ENCODE results near the gene APOM. TPM values are rescaled to one million over a fixed set of nuclear protein-coding genes. Genes with fewer than 3 reads are reported as not detected.

APOM gene
- total and polyA plus RNA-seq, 2 of the 4 experiments (the other 2 are of a cell fraction), result 1.4 to 3.8 TPM

DNA sequence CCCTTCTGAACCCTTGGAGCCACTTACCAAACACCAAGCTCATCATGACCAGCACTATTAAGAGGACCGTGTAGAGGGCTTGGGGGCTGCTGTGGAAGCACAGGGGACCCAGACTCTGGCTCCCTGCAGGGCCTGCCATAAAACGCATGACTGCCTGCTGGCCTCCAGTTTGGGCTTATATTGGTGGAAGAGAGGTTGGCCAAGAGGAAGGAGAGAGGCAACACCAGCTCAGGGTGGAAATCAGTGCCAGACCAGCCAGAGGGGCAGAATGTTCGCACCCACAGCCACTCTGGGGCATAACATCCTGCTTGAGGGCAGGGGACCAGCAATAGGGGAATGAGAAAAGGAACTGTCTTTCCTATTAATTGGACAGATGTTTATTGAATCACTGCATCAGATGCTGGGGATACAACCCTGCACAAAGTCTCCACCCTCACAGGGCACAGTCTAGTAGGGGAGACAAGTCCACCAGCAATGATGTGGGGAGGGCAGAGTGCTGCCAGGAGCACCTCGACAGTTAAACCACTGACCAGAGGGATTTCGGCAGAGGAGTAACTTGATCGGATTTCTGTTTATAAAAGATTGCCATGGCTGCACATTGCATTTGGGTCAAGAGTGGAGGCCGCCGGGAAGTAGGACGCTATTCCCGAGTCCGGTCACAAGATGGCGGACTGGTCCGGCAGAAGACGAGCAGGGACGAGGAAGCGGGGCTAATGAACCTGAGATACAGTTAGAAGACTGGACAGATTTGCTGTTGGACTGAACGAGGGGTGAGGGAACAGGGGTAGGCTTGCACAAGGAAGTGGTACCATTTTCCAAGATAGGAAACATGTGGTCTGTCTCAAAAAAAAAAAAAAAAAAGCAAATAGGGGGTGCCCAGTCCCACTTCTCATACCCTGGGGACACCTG is 24.8 kb downstream of the APOM start, which contains the start of gene LY6G5C:
LY6G5C (minus strand) TSS at position 842 of the 909 bp plus-strand sequence; CDS start at position 148, 694 bp downstream.
- Histone ChIP-seq H3K9me1 (ENCODE audit: insufficient read depth, low read length) (0 out of 2 replicates have a peak, but pooled peaks cover 5% of the 10 kb centered on the region), H3K27me3 (ENCODE audit: control insufficient read depth, insufficient read depth, low read length) (no peaks in the 10 kb centered on the region), H3K36me3 (ENCODE audit: control insufficient read depth, insufficient read depth, low read length) (peaks cover 1% of the 10 kb centered on the region; the same call in 1 of the 2 replicates), H3K4me1 (ENCODE audit: control insufficient read depth, insufficient read depth, low read length) (peaks cover 12% of the 10 kb centered on the region), H2BK20ac (ENCODE audit: low read depth, low read length) (no peak within 1 kb of the TSS), H3K18ac (ENCODE audit: low read depth, low read length) (peak within 1 kb of the TSS; percentile 40; the same call in 1 of the 2 replicates), H2BK5ac (ENCODE audit: low read depth, low read length, poor library complexity, severe bottlenecking) (peak within 1 kb of the TSS; percentile 23), H3K4ac (ENCODE audit: low read depth, low read length) (peak within 1 kb of the TSS; percentile 62), H3K9ac (ENCODE audit: low read depth, low read length) (peak within 1 kb of the TSS; percentile 53), H4K8ac (ENCODE audit: low read depth in 2 of 2, low read length in 2 of 2) (peak within 1 kb of the TSS; percentile 68 to 78), H3K4me2 (ENCODE audit: low read depth, low read length) (peak within 1 kb of the TSS; percentile 79), H4K5ac (ENCODE audit: low read depth, low read length) (peak within 1 kb of the TSS; percentile 82), H3K4me3 (ENCODE audit: insufficient read depth, low read depth, low read length) (peak within 1 kb of the TSS; percentile 27), H4K20me1 (ENCODE audit: insufficient read depth, low read length) (no peaks in the 10 kb centered on the region), H3K14ac (replicated peaks; ENCODE audit: low read depth, low read length) (peak within 1 kb of the TSS; percentile 26), H2AK5ac (ENCODE audit: low read depth, low read length) (peak within 1 kb of the TSS; percentile 37; the same call in 1 of the 2 replicates), H3K27ac (ENCODE audit: insufficient read depth, low read length) (peak within 1 kb of the TSS; percentile 42), H2BK15ac (ENCODE audit: low read depth, low read length) (peak within 1 kb of the TSS; percentile 38; the same call in 1 of the 3 replicates), H2AK9ac (replicated peaks; ENCODE audit: low read depth, low read length, poor library complexity) (peak within 1 kb of the TSS; percentile 84), H3K23ac (ENCODE audit: low read depth, low read length) (peak within 1 kb of the TSS; percentile 47; the same call in 1 of the 2 replicates), H2AFZ (replicated peaks; ENCODE audit: low read length, poor library complexity) (peak within 1 kb of the TSS; percentile 93), H3K9me3 (ENCODE audit: control insufficient read depth, insufficient read depth, low read length) (no peaks in the 10 kb centered on the region), H4K91ac (ENCODE audit: insufficient read depth, low read depth, low read length) (peak within 1 kb of the TSS; percentile 69), H3K56ac (ENCODE audit: extremely low read depth, insufficient read depth, low read length) (no peak within 1 kb of the TSS), H3K79me1 (ENCODE audit: low read depth in 1 of 2, low read length in 2 of 2) (no peaks in the 10 kb centered on the region), H2BK120ac (ENCODE audit: low read depth, low read length) (peak within 1 kb of the TSS; percentile 33)
- in situ Hi-C loops (cut with MboI; ENCODE audit: low sequenced_read_pairs), result loop anchor here (10.0 kb wide), 2 partner anchors 154 to 264 kb away; partner anchors contain the start of gene CFB
- 0% methylated on average over 10 of the region's 17 CpGs; no CpG with 5 or more reads in 1 of the 2 experiments for WGBS, 2 experiments (ENCODE audit: extremely low coverage in 2 of 2, insufficient read length in 1 of 2)
- ChIA-PET CTCF (interaction anchor here (0.6 to 0.8 kb wide), 2 partner anchors 14 to 49 kb away, joined by 3 read pairs; partner anchors contain the start of gene DDAH2), POLR2A (ENCODE audit: unreplicated experiment) (interaction anchor here (0.6 kb wide), 2 partner anchors 271 to 496 kb away, joined by 3 to 5 read pairs; partner anchors contain the start of gene AGPAT1)
- dilution Hi-C loops (cut with HindIII; ENCODE audit: low sequenced_read_pairs, unreplicated experiment), result no loop called here
- intact Hi-C loops (cut with micrococcal nuclease), result loop anchor here (1.0 to 2.0 kb wide), 5 partner anchors 48 to 272 kb away; partner anchors contain the start of gene DDAH2
- DNase-seq, result peak; percentile 94
- BruUV-seq (replicated peaks), result no TSS peak
- ATAC-seq (ENCODE audit: low read depth), result peak; percentile 96
- TF ChIP-seq MXI1 (IDR thresholded peaks at IDR 0.05; ENCODE audit: borderline replicate concordance, low read depth, low read length), result peak; percentile 46; the same call in 1 of the 2 replicates
- TF ChIP-seq, protein P1, sequence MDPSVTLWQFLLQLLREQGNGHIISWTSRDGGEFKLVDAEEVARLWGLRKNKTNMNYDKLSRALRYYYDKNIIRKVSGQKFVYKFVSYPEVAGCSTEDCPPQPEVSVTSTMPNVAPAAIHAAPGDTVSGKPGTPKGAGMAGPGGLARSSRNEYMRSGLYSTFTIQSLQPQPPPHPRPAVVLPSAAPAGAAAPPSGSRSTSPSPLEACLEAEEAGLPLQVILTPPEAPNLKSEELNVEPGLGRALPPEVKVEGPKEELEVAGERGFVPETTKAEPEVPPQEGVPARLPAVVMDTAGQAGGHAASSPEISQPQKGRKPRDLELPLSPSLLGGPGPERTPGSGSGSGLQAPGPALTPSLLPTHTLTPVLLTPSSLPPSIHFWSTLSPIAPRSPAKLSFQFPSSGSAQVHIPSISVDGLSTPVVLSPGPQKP (IDR thresholded peaks at IDR 0.05; ENCODE audit: borderline replicate concordance, low read depth, low read length), result no peak
- no peak for TF ChIP-seq FOS (IDR thresholded peaks at IDR 0.05; ENCODE audit: low read depth, low read length)
- TF ChIP-seq MAZ (IDR thresholded peaks at IDR 0.05; ENCODE audit: borderline replicate concordance, low read depth, low read length), result 0 out of 2 replicates have a peak, but pooled peaks have one; percentile 21
- peak; percentile 29; the same call in 1 of the 2 replicates for TF ChIP-seq MAFK (IDR thresholded peaks at IDR 0.05; ENCODE audit: low read depth, low read length)
- TF ChIP-seq CEBPB (IDR thresholded peaks at IDR 0.05; ENCODE audit: low read depth, low read length), result peak; percentile 36; the same call in 1 of the 2 replicates
- peak; percentile 45 for TF ChIP-seq RCOR1 (IDR thresholded peaks at IDR 0.05; ENCODE audit: insufficient replicate concordance, low read length)
- TF ChIP-seq, protein P2, sequence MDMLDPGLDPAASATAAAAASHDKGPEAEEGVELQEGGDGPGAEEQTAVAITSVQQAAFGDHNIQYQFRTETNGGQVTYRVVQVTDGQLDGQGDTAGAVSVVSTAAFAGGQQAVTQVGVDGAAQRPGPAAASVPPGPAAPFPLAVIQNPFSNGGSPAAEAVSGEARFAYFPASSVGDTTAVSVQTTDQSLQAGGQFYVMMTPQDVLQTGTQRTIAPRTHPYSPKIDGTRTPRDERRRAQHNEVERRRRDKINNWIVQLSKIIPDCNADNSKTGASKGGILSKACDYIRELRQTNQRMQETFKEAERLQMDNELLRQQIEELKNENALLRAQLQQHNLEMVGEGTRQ (IDR thresholded peaks at IDR 0.05; ENCODE audit: low read depth, low read length), result no peak
- peak; percentile 97 for TF ChIP-seq RAD21 (IDR thresholded peaks at IDR 0.05; ENCODE audit: low read length)
- peak; percentile 83 for TF ChIP-seq SMC3 (IDR thresholded peaks at IDR 0.05; ENCODE audit: low read depth, low read length)
- TF ChIP-seq POLR2A (IDR thresholded peaks at IDR 0.05; ENCODE audit: low read depth, low read length), result no peak; the same call in 1 of the 2 replicates

Measured in IMR-90 (cell line).